GM18951 (cell line): ENCODE results near the gene SMCO3.
"Not testable (repeated sequence)": the region's sequence is repeated elsewhere in the genome, so short reads cannot be mapped to it uniquely, and the experiment has no call there.

Source experiments
- POLR2A ChIP-seq: IDR thresholded peaks from 4 replicates; pipeline ENCODE4 v1.6.1; 2011; ENCODE audit warnings: mild to moderate bottlenecking; ENCODE audit not compliant: insufficient read length, insufficient read depth; ENCODE audit errors: extremely low read depth
- in situ Hi-C: fragments of 300-500 bp; cut with MboI; formaldehyde crosslinking; loops from one replicate; pipeline ENCODE4 v1.12.0; 2022; ENCODE audit warnings: low sequenced_read_pairs, mixed read lengths, inconsistent platforms; ENCODE audit not compliant: unreplicated experiment

Gene SMCO3

DNA sequence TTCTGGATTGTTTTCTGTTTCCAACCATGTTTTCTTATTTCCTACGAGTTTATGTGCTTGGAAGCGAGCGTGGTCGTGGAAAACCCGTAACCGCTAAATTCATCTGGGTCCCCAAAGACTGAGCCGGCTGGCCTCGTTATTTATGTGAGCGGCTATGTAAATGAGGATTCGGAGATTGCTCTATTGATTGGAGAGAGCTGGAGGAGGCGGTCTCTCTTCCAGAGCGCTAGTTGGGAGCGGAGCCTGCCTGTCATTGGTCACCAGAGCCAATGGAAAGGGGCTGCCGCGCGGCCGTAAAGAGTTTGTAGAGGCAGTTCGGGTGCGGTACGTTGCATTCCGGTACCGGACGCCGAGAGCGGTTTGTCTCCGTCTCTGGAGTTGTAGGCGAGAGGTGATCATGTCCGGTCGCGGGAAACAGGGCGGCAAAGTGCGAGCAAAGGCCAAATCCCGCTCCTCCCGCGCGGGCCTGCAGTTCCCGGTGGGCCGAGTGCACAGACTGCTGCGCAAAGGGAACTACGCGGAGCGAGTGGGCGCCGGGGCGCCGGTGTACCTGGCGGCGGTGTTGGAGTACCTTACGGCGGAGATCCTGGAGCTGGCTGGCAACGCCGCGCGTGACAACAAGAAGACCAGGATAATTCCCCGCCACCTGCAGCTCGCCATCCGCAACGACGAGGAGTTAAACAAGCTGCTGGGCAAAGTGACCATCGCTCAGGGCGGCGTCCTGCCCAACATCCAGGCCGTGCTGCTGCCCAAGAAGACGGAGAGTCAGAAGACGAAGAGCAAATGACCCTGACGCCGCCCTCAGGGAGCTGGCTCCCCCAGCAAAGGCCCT lies 39.7 kb downstream of the SMCO3 start:
- TF ChIP-seq POLR2A, result peak; percentile 70
- in situ Hi-C loops, result no loop called here

DNA sequence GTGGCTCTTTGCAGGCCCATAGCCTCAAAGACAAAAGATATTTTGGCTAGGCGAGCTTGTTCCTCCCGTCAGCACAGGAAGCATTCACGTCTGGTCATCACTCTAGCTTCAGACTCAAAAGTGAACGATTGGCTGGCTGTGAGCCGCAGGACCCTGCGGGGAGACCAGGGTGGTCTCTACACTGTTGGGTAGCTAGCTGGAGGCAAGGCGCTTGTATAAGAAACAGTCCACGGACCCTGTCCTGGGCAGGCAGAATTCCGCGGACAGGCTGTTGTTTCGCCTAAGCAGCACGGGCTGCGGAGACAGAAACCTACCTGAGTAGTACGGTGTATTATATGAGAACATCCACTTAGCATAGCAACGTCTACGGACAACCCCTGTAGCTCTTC lies 40.3 kb downstream of the SMCO3 start:
- in situ Hi-C loops, result no loop called here
- no peak for TF ChIP-seq POLR2A

DNA sequence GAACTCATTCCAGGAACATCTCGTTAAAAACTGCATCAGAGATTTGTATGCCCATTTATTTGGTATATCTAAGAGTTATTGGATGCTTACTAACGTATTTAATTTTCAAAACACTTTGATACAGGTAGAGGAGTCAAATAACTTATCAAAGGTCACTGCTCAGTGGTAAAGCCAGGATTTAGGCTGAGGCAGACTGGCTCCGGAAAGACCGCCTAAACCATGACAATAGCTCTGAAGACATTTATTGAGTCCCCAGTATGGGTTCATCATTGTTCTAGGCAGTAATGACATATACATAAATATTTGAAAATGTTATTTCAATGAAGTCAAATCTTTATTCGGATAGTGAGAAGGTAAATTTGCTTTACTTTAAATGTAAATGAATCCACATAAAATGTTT lies 41.0 kb downstream of the SMCO3 start:
- no peak for TF ChIP-seq POLR2A
- in situ Hi-C loops, result no loop called here

DNA sequence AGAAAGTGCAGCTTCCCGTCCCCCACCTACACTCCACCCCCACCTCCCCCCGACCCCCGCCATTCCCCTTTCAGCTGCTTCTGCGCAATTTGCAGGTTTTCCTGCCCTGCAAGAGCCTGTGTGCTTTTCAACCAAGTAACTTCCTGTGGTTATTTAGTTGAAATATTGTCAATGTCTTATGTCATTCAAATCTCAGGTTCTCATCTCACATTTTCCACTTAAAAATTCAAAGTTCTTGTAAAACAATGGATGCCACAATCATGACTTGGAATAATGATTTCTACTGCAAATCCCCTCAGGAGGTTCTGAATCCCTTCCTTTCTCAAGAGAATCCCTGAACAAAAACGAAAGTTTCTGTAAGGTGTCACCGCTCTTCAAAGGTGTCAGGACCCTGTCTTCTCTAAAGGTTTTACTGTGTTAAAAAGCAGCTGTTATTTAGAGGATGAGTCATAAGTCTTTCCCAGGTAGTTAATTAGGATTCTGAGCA lies 42.3 kb downstream of the SMCO3 start:
- in situ Hi-C loops, result no loop called here
- TF ChIP-seq POLR2A, result no peak

DNA sequence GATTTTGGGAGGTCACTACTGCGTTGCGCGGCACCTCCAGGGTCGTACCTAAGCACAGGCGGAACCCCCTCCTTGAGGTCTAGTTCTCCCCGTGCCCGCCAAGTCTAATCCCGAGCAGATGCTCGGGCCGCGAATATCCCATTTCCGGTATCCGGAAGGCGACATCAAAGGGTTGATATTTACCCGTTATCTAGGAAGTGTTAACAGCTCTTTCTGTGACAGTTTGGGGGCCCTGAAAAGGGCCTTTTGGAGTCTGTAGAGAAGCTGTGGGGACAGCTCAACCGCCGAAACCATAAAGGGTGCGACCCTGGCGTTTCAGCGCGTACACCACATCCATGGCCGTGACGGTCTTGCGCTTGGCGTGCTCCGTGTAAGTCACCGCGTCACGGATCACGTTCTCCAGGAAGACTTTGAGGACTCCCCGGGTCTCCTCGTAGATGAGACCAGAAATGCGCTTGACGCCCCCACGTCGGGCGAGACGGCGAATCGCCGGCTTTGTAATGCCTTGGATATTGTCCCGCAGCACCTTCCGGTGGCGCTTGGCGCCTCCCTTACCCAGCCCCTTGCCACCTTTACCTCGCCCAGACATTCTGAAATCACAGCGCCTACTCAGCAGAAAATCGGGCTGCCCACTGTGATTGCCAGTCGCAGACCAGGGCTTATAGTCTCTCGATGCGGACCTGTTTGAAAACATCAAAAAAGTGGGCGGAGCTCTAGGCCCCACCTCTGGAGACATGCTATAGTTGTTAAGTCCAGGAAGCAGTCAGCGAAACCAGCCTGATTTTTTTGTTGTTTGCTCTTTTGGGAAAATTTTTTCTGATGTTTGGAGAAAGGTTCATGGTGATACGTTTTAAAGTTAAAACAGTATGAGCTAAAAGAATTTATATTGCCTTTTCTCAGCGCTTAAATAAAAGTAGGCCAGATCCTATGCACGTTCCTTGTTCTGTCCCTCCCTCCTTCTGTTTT lies 43.2 kb downstream of the SMCO3 start:
- TF ChIP-seq POLR2A, result peak; percentile 100
- in situ Hi-C loops, result no loop called here

DNA sequence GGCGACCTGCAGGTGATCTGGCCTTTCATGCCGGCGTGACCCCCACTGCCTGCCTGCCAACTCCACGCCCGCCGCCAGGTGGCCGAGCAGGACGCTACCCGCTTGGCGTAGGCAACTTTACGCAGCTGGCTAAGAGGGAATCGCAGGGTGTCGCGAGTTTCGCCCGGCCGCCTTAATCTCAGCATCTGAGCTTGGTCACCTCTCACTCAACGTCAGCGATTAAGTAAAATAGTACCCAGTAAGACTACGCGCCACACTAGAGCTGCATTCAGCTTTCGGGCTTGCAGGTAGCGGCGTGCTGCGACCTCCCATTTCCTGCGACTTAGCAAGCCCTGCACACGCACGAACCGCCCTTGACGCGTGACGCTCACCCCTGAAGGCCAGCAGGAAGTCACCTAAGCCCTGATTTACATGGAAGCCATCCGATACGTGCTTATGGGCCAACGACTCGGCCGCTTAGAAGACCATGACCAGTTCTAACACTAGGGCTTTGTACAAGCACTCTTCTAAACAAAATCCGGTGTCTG lies 44.0 kb downstream of the SMCO3 start:
- TF ChIP-seq POLR2A, result peak; percentile 64
- in situ Hi-C loops, result no loop called here

DNA sequence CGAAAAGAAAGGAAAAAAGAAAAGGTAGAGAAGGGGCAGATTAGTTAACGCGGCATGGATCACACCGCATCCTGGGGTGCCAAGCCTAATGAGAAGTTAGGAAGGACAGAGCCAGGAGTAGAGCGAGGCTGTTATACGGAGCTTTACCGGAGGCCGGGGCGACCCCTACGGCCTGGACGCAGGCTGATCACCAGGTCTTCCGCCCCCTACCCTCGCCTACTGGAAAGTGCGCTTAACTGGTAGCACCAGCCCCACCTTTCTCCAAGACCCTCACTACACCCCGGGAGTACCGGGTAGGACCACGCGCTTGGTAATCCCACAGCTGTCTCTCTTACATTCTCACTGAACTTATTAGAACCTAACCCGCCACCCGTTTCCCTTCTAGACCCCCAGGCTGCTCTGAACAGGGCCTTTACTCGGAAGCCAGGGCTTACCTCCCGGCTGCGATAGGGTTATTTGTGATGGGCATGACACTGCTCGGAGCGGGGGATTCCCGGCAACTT lies 44.5 kb downstream of the SMCO3 start:
- in situ Hi-C loops, result no loop called here
- no peak for TF ChIP-seq POLR2A

DNA sequence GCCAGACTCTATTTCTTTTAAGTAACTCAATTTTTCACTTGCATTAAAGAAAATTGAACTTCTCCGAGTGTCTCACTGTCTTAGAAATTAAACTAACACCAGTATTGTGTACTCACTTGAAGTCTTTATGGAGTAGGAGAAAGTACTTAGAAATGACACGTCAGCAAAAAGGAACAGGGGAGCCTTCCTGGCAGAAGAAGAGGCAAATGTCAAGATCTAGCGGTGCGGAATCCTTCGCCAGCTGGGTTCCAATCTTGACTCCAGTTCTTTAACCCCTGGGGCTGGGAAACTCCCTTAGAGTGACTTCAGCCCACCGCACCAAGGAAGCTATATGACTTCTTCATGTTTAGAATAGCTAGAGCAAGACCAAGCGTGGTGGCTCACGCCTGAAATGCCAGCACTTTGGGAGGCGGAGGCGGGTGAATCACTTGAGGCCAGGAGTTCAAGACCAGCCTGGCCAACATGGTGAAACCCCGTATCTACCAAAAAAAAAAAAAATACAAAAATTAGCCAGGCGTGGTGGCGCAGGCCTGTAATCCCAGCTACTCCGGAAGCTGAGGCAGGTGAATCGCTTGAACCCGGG lies 45.1 kb downstream of the SMCO3 start:
- in situ Hi-C loops, result no loop called here
- no peak for TF ChIP-seq POLR2A

DNA sequence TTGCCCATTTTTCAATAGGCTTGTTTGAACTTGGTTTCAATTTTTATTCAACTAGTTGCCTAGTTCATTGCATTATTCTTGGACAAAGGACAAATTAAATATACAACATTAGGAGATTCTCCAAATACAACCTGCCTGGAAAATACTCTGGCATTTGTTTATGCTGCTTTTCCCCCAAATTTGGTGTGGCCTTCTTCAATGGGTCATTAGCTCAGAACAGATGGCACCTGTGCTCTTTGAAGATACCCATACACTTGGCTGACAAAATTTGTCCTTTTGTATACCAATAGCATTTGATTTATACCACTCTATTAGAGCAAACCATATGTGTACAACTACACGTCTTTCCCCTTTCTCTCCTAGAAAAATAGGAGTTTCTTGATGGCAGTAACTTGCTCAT lies 46.4 kb downstream of the SMCO3 start:
- no peak for TF ChIP-seq POLR2A
- in situ Hi-C loops, result no loop called here

DNA sequence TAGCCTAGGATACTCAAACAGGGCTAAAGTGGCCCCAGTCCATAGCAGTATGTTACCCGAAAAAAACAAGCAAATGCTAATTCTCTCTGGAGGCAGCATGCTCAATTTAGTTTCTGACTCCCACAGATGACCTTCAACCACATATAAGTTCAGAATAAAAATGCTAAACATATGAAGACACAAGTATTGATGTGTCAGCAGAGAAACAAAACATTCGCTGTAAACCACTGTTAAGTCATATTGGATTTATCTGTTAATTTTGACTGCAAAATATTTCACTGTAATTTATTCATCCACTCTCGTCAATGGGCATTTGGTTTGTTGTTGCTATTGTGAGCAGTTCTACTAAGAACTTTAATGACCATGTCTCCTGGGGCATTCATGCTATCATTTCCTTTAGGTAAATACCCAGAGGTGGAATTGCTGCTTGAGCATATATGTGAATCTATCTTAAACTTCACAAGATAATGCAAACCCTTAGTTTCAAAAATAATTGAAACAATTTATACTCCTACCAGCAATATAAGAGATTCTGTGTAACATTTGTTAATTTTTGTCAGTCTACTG lies 47.2 kb downstream of the SMCO3 start:
- in situ Hi-C loops, result no loop called here
- no peak for TF ChIP-seq POLR2A

DNA sequence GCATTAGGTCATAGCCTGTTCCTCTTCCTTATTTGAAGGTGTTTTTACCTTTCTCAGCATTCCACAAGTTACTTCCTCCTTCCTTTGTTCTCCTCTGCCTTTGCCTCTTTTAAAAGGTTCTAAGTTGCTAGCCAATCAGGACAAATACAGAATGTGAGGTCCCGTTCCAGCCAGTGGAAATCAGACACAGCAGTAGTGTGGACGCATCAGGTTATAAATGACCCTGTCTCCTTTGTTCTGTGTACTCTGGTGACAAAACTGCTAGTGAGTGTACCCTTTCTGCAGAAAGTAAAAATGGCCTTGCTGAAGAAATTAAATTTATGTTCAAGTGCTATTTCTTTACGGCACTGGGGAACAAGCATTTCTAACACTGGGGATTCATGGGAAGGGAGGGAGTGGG lies 48.0 kb downstream of the SMCO3 start:
- in situ Hi-C loops, result not testable (repeated sequence)

DNA sequence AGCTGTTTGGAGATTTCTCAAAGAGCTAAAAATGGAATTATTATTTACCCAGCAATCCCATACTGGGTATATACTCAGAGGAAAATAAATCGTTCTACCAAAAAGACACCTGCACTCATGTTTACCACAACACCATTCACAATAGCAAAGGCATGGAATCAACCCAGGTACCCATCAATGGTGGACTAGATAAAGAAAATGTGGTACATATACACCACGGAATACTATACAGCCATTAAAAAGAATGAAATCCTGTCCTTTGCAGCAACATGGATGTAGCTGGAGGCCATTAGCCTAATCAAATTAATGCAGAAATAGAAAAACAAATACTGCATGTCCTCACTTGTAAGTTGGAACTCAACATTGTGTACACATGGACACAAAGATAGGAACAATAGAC lies 48.6 kb downstream of the SMCO3 start:
- in situ Hi-C loops, result no loop called here
- TF ChIP-seq POLR2A, result no peak

DNA sequence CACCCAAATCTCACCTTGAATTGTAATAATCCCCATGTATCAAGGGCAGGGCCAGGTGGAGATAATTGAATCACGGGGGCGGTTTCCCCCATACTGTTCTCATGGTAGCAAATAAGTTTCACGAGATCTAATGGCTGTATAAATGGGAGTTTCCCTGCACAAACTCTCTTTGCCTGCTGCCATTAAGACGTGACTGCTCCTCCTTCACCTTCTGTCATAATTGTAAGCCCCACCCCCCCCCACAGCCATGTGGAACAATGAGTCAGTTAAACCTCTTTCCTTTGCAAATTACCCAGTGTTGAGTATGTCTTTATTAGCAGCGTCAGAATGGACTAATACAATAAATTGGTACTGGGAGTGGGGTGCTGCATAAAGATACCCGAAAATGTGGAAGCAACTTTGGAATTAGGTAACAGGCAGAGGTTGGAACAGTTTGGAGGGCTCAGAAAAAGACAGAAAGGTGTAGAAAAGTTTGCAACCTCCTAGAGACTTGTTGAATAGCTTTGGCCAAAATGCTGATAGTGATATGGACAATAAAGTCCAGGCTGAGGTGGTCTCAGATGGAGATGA lies 54.2 kb downstream of the SMCO3 start:
- in situ Hi-C loops, result not testable (repeated sequence)
